Endometrial microvascular endothelial cells (primary cell): ENCODE results near the gene AK6. TPM values are rescaled to one million over a fixed set of nuclear protein-coding genes. Genes with fewer than 3 reads are reported as not detected.

ENCODE experiments used
- total RNA-seq: library from RNA; depleted of rRNA; stranded (reverse); fragments of >200 nt; gene quantifications from one replicate; pipeline ENCODE4 v1.2.3, GENCODE V29; 2015; ENCODE audit errors: inconsistent ontology term

The AK6 gene
- total RNA-seq, 1 donor from 2014 or later: 66.7 TPM

Other genes with a start within 250 kb of the AK6 start
- 318 TPM for gene CCNB1, start 202.4 kb downstream of the AK6 start, total RNA-seq
- 17.2 TPM for gene CENPH, start 179.9 kb downstream of the AK6 start, total RNA-seq
- 71.1 TPM for gene CDK7, start 134.6 kb downstream of the AK6 start, total RNA-seq
- 4.9 TPM for gene CCDC125, start 36.7 kb downstream of the AK6 start, total RNA-seq
- 80.9 TPM for gene TAF9, start within 50 bp of the AK6 start, total RNA-seq
- gene RAD17, start 298 bp upstream of the AK6 start, total RNA-seq: 15.2 TPM
- 2.5 TPM for gene MARVELD2, start 45.6 kb upstream of the AK6 start, total RNA-seq
- gene OCLN, start 123.3 kb upstream of the AK6 start, total RNA-seq: 0.84 TPM
- gene GTF2H2C, start 190.7 kb upstream of the AK6 start, total RNA-seq: 20.4 TPM